Thoracic aorta (tissue), 2 donors: ENCODE data around the gene HPRT1. TPM values are rescaled to one million over a fixed set of nuclear protein-coding genes. Genes with fewer than 3 reads are reported as not detected.

Source experiments
- ATAC-seq: fragments of 150-250 bp; one replicate; pipeline ENCODE4 v1.8.0; 2017; ENCODE audit warnings: low read depth; ENCODE audit not compliant: insufficient number of reproducible peaks, low FRiP score
- DNase-seq: peaks from one replicate; pipeline ENCODE4 v3.0.0-alpha.2; 2020; ENCODE audit warnings: low spot score
- H3K27ac ChIP-seq, 2 donors: fragments of 200-600 bp; sonication (generic); 1 replicate in 1 of 2; 2 replicates in 1 of 2; pipeline ENCODE4 v1.5.1; 2016; ENCODE audit warnings: mild to moderate bottlenecking in 2 of 2, moderate library complexity in 2 of 2
- H3K27me3 ChIP-seq: fragments of 200-600 bp; sonication (generic); replicated peaks from 2 replicates; pipeline ENCODE4 v1.6.0; 2016; ENCODE audit warnings: mild to moderate bottlenecking; ENCODE audit not compliant: insufficient read depth
- H3K36me3 ChIP-seq: fragments of 200-600 bp; sonication (generic); one replicate; pipeline ENCODE4 v1.5.1; 2016
- H3K4me1 ChIP-seq, 2 donors: fragments of 200-600 bp; sonication (generic); 1 replicate in 1 of 2; 2 replicates in 1 of 2; pipeline versions ENCODE4 v1.5.1 to v1.6.0; 2016; ENCODE audit warnings: low read depth in 2 of 2, mild to moderate bottlenecking in 1 of 2; ENCODE audit not compliant: control insufficient read depth in 1 of 2
- H3K4me3 ChIP-seq: fragments of 200-600 bp; sonication (generic); 2 replicates; pipeline ENCODE4 v1.5.1; 2016; ENCODE audit warnings: mild to moderate bottlenecking
- H3K9me3 ChIP-seq: fragments of 200-600 bp; sonication (generic); 2 replicates; pipeline ENCODE4 v1.5.1; 2016
- total RNA-seq, 2 donors: library from RNA; depleted of rRNA; stranded (reverse); fragments of >200 nt; gene quantifications; one replicate each; pipeline versions ENCODE4 v1.1.0 to v1.2.3, GENCODE V29; 2016
- TF ChIP-seq, protein P1 (sequence below): fragments of 200-600 bp; sonication (generic); IDR thresholded peaks from one replicate; pipeline ENCODE4 v1.5.1; 2019; ENCODE audit warnings: antibody characterized with exemption

HPRT1 gene
- total RNA-seq, 2 donors from 2014 or later: 3.1 to 20.7 TPM

DNA sequence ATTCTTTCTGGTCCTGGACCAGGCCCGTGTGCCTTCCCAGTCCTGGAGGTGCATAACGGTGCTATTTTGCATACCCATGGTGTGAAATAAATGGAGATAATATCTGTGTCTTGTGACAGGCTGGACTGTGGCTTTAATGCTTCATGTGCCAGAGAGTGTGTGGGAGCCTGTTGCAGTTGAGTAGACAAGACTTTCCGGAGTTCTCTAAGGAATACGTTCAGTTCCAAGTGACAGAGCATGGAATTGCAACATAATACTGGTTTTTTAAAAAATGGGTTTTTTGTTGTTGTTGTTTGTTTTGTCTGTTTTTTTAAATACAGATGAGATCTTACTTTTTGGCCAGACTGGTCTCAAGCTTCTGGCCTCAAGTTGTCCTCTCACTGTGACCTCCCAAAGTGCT, 74.0 kb downstream of the HPRT1 start:
- DNase-seq (no peak), ATAC-seq (no peak)
- Histone ChIP-seq H3K36me3 (no peaks in the 10 kb centered on the region), H3K27me3 (no peaks in the 10 kb centered on the region), H3K27ac (no peak overlapping the region), H3K4me1 (no peaks in the 10 kb centered on the region), H3K9me3 (no peaks in the 10 kb centered on the region), H3K4me3 (no peak overlapping the region)
- TF ChIP-seq, protein P1, sequence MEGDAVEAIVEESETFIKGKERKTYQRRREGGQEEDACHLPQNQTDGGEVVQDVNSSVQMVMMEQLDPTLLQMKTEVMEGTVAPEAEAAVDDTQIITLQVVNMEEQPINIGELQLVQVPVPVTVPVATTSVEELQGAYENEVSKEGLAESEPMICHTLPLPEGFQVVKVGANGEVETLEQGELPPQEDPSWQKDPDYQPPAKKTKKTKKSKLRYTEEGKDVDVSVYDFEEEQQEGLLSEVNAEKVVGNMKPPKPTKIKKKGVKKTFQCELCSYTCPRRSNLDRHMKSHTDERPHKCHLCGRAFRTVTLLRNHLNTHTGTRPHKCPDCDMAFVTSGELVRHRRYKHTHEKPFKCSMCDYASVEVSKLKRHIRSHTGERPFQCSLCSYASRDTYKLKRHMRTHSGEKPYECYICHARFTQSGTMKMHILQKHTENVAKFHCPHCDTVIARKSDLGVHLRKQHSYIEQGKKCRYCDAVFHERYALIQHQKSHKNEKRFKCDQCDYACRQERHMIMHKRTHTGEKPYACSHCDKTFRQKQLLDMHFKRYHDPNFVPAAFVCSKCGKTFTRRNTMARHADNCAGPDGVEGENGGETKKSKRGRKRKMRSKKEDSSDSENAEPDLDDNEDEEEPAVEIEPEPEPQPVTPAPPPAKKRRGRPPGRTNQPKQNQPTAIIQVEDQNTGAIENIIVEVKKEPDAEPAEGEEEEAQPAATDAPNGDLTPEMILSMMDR: no peak

DNA sequence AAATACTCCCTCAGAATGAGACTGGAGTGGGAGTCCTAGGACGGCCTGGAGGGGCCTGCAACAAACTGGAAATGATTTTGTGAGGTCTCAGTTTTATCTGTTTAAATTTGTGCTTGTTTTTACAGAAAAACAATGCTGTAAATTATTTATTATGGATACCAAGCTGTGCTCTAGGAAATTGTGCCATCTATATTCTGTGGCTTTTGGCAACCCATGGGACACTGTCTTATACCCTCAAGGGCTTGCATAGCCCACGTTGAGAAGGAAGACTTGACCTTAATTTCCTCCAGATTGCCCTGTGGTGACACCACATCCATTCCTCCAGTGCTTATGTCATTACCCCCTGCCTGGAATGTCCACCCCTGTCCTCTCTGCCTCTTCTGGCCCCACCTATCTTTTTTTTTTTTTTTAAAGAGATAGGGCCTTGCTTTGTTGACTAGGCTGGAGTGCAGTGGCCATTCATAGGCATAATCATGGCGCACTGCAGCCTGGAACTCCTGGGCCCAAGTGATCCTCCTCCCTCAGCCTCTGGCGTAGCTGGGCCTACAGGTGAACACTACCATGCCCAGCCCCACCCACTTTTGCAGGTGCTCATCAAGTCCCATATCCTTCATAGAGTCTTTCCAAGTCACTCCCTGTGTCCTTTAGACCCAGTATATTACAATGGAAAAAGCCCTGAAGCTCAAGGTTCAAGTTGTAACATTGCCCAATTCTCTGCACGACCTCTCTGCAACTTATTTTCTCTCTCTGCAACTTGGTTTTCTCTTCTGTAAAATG, 77.4 kb downstream of the HPRT1 start:
- no peaks in the 10 kb centered on the region for H3K4me1 ChIP-seq
- TF ChIP-seq, protein P1: no peak
- no peak overlapping the region for H3K4me3 ChIP-seq
- DNase-seq (no peak), ATAC-seq (no peak)
- H3K27ac ChIP-seq: no peak overlapping the region
- H3K9me3 ChIP-seq: no peaks in the 10 kb centered on the region
- no peaks in the 10 kb centered on the region for H3K27me3 ChIP-seq
- no peaks in the 10 kb centered on the region for H3K36me3 ChIP-seq

DNA sequence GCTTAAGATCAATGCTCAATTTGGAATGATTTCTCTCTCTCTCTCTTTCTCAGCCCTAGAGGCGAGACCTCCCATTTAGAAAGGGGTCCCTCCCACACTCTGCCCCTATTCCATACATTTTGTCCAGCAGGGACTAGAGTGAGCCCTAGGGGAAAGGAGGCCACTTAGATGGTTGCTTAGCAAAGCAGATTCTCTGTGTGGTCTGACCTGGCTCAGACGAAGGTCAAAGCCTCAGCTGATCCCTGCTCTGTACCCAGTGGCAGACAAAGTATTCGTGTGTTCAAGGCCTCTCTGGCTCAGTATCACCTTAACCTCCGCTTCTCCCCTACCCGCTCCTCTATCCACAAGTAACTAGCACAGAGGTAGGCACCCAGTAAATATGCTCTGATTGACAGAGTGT, 78.4 kb downstream of the HPRT1 start:
- TF ChIP-seq, protein P1: no peak
- ATAC-seq (no peak), DNase-seq (no peak)
- H3K9me3 ChIP-seq: no peaks in the 10 kb centered on the region
- H3K4me1 ChIP-seq: no peaks in the 10 kb centered on the region
- no peaks in the 10 kb centered on the region for H3K36me3 ChIP-seq
- no peak overlapping the region for H3K27ac ChIP-seq
- no peak overlapping the region for H3K4me3 ChIP-seq
- no peaks in the 10 kb centered on the region for H3K27me3 ChIP-seq

DNA sequence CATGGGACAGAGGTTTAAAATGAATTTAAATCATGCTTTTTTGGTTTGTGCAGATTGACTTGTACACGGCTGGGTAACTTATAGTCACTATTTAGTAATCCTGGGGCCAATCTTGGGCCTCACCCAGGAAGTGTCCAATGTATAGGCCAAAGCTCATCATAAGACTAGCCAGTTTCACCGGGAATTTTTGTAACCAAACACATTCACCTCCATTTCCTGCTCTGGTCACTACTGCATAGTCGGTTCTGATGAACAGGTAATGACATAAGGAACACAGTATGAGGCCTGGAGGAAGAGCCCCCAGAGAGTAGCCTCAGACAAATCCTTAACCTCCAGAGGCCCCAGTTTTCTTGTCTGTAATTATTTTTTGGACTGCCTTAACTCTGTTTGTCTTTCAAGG, 81.9 kb downstream of the HPRT1 start:
- no peaks in the 10 kb centered on the region for H3K4me1 ChIP-seq
- H3K27ac ChIP-seq: no peak overlapping the region
- no peak for ATAC-seq
- TF ChIP-seq, protein P1: no peak
- H3K4me3 ChIP-seq: no peak overlapping the region
- no peaks in the 10 kb centered on the region for H3K36me3 ChIP-seq
- DNase-seq: no peak
- H3K27me3 ChIP-seq: no peaks in the 10 kb centered on the region
- H3K9me3 ChIP-seq: no peaks in the 10 kb centered on the region

DNA sequence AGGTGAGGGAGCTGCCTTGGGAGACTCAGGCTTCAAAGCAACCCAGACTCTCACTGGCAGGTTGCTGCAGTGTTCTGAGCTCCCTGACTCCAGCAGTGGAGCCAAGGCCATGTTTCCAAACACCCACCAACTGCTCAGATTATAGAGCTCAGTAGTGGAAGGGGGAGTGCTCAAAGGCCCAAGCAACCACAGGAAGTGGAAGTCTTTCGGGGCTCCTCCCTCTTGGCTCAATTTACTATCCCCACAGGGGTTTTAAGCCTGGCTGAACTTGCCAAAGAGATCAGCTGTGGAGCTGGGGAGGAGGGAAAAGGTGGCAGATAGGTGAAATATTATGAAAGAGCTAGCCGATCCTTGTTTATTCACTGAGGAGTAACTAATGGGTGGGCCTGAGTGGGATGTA, 82.5 kb downstream of the HPRT1 start:
- H3K4me1 ChIP-seq: no peaks in the 10 kb centered on the region
- ATAC-seq: no peak
- H3K27me3 ChIP-seq: no peaks in the 10 kb centered on the region

More for the DNA sequence above, 82.5 kb downstream of the HPRT1 start:
- no peak overlapping the region for H3K4me3 ChIP-seq
- DNase-seq: no peak
- H3K9me3 ChIP-seq: no peaks in the 10 kb centered on the region
- H3K27ac ChIP-seq: no peak overlapping the region
- no peaks in the 10 kb centered on the region for H3K36me3 ChIP-seq
- TF ChIP-seq, protein P1: no peak
